Measurements from ENCODE around the gene LEKR1.
"Not testable (repeated sequence)": the region's sequence is repeated elsewhere in the genome, so short reads cannot be mapped to it uniquely, and the experiment has no call there.

LEKR1 gene

DNA sequence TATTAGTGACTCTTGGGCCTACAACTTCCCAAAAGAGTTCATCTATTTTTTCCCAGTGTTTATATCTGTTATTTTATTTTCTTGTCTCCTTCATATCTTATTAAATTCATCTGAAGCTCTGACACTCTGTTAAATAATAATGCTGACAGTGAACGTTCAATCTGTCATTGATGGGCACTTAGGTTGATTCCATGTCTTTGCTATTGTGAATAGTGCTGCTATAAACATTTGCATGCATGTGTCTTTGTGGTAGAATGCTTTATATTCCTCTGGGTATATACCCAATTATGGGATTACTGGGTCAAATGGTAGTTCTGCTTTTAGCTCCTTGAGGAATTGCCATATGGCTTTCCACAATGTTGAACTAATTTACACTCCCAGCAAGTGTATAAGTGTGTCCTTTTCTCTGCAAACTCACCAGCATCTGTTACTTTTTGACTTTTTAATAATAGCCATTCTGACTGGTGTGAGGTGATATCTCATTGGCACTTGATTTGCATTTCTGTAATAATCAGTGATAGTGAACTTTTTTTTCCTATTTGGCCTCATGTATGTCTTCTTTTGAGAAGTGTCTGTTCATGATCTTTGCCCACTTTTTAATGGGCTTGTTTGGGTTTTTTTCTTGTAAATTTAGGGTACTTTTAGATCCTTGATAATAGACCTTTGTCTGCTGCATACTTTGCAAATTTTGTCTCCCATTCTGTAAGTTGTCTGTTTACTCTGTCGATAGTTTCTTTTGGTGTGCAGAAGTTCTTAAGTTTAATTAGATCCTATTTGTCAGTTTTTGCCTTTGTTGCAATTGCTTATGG is 122.5 kb downstream of the LEKR1 start:
- TF ChIP-seq, protein P1, sequence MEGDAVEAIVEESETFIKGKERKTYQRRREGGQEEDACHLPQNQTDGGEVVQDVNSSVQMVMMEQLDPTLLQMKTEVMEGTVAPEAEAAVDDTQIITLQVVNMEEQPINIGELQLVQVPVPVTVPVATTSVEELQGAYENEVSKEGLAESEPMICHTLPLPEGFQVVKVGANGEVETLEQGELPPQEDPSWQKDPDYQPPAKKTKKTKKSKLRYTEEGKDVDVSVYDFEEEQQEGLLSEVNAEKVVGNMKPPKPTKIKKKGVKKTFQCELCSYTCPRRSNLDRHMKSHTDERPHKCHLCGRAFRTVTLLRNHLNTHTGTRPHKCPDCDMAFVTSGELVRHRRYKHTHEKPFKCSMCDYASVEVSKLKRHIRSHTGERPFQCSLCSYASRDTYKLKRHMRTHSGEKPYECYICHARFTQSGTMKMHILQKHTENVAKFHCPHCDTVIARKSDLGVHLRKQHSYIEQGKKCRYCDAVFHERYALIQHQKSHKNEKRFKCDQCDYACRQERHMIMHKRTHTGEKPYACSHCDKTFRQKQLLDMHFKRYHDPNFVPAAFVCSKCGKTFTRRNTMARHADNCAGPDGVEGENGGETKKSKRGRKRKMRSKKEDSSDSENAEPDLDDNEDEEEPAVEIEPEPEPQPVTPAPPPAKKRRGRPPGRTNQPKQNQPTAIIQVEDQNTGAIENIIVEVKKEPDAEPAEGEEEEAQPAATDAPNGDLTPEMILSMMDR (IDR thresholded peaks at IDR 0.05; ENCODE audit: control insufficient read depth, insufficient read depth, low read depth, low read length, missing control alignments): no peak
- no peak for DNase-seq (ENCODE audit: low read depth)
- H3K4me3 ChIP-seq (ENCODE audit: control insufficient read depth, low read depth, low read length): no peak overlapping the region

DNA sequence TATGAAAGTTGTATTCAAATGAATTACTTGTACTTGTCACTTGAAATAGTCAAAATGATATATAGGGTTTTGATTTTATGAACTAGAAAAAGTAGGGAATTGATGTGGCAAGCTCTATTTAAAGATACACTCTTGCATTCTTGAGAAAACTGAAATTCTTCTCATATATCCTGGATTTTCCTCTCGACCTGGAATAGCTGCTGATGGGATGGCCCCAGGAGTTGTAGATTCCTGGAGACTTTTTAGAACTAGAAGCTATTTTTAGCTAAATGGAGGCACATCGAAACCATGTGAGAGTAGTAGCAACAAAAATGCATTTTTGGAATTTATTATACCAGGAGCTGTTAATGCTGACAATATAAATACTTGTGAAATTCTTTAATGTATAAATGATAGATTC is 125.9 kb downstream of the LEKR1 start:
- no peak for DNase-seq (ENCODE audit: low read depth)
- H3K4me3 ChIP-seq (ENCODE audit: control insufficient read depth, low read depth, low read length): no peak overlapping the region
- TF ChIP-seq, protein P1 (IDR thresholded peaks at IDR 0.05; ENCODE audit: control insufficient read depth, insufficient read depth, low read depth, low read length, missing control alignments): no peak

DNA sequence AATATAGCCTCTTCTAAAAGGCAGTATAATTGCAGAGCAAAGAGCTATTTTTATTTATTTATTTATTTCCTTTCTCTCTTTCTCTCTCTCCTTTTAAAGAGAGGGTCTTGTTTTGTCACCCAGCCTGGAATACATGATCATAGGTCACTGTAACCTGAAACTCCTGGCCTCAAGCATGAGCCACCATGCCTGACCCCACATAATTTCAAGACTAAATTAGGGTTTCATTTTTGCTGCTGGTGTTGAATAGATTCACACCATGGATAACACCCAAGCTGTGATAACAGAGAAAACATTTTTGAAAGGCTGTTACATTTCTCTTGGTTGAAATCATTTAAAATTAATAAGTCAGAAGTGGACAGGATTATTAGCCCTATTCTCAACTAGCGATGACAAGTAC is 131.6 kb downstream of the LEKR1 start:
- no peak for DNase-seq (ENCODE audit: low read depth)
- TF ChIP-seq, protein P1 (IDR thresholded peaks at IDR 0.05; ENCODE audit: control insufficient read depth, insufficient read depth, low read depth, low read length, missing control alignments): no peak

DNA sequence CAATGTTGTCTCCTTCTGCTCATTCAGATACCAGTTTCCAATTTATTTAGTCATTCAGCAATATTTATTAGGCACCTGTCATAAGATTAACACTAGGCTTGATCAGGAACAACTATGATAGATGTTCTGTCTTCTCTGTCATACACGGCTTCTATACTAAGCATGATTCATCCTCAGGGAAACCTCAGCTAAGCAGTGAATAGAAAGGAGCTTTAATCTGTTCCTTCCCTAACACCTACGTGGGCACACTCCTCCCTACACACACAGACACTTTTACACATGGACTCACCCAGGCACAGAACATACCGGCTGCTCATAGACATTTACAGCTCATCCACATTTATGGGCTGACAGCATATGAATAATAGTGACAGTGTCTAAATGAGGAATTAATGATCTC is 136.9 kb downstream of the LEKR1 start:
- no peak overlapping the region for H3K4me3 ChIP-seq (ENCODE audit: control insufficient read depth, low read depth, low read length)
- DNase-seq (ENCODE audit: low read depth): no peak
- TF ChIP-seq, protein P1 (IDR thresholded peaks at IDR 0.05; ENCODE audit: control insufficient read depth, insufficient read depth, low read depth, low read length, missing control alignments): no peak

More for the DNA sequence above, 131.6 kb downstream of the LEKR1 start:
- H3K4me3 ChIP-seq (ENCODE audit: control insufficient read depth, low read depth, low read length): no peak overlapping the region

DNA sequence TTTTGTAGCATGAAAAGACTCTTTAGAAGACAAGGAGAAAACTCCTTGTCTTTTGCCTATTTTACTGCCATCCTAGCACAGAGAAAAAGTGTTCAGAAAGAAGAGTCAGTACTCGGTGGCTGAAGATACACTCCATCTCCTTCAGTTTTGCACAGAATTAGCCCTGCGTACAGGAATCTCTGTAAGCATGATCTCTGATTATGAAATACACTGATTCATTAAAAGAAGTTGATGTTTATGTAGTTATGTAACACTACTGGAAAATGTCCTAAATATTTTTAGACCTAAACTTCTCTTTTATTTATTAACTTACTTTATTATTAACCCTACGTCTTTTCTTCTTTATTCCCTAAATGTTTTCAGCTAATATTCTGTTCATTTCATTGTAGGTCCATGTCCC is 138.4 kb downstream of the LEKR1 start:
- TF ChIP-seq, protein P1 (IDR thresholded peaks at IDR 0.05; ENCODE audit: control insufficient read depth, insufficient read depth, low read depth, low read length, missing control alignments): no peak
- peak; percentile 8 for DNase-seq (ENCODE audit: low read depth)
- H3K4me3 ChIP-seq (ENCODE audit: control insufficient read depth, low read depth, low read length): no peak overlapping the region

DNA sequence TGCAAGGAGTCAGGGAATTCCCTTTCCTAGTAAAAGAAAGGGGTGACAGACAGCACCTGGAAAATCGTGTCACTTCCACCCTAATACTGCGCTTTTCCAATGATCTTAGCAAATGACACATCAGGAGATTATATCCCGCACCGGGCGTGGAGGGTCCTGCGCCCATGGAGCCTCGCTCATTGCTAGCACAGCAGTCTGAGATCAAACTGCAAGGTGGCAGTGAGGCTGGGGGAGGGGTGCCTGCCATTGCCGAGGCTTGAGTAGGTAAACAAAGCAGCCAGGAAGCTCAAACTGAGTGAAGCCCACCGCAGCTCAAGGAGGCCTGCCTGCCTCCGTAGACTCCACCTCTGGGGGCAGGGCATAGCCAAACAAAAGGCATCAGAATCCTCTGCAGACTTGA is 140.2 kb downstream of the LEKR1 start:
- not testable (repeated sequence) for H3K4me3 ChIP-seq (ENCODE audit: control insufficient read depth, low read depth, low read length); DNase-seq (ENCODE audit: low read depth)

DNA sequence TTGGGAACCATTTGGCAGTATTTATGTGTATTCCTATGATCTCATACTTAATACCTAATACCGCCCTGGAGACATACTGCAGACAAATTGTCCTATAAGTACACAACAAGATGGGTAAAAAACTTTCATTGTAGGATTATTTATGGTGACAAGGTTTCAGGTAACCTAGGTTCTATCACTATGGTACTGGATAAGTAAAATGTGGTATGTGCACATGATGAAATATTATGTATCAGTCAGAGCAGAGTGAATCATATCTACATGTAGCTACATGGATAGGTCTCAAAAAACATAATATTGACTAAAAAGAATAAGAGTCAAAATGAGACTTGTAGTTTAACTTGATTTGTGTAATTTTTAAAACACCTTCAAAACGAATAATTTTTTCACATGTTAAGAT is 147.8 kb downstream of the LEKR1 start:
- TF ChIP-seq, protein P1 (IDR thresholded peaks at IDR 0.05; ENCODE audit: control insufficient read depth, insufficient read depth, low read depth, low read length, missing control alignments): no peak
- H3K4me3 ChIP-seq (ENCODE audit: control insufficient read depth, low read depth, low read length): no peak overlapping the region
- DNase-seq (ENCODE audit: low read depth): no peak

All from AG09309 (cell line).